Smooth muscle cell of the umbilical artery (primary cell): Measurements from ENCODE around the gene XPC. TPM values are rescaled to one million over a fixed set of nuclear protein-coding genes. Genes with fewer than 3 reads are reported as not detected.

Experiments used
- total RNA-seq: library from RNA; depleted of rRNA; stranded (reverse); fragments of >200 nt; gene quantifications from 2 replicates; pipeline ENCODE4 v1.2.3, GENCODE V29; 2014

The XPC gene
- 46.9 and 62.6 TPM in 2 replicates for total RNA-seq

DNA sequence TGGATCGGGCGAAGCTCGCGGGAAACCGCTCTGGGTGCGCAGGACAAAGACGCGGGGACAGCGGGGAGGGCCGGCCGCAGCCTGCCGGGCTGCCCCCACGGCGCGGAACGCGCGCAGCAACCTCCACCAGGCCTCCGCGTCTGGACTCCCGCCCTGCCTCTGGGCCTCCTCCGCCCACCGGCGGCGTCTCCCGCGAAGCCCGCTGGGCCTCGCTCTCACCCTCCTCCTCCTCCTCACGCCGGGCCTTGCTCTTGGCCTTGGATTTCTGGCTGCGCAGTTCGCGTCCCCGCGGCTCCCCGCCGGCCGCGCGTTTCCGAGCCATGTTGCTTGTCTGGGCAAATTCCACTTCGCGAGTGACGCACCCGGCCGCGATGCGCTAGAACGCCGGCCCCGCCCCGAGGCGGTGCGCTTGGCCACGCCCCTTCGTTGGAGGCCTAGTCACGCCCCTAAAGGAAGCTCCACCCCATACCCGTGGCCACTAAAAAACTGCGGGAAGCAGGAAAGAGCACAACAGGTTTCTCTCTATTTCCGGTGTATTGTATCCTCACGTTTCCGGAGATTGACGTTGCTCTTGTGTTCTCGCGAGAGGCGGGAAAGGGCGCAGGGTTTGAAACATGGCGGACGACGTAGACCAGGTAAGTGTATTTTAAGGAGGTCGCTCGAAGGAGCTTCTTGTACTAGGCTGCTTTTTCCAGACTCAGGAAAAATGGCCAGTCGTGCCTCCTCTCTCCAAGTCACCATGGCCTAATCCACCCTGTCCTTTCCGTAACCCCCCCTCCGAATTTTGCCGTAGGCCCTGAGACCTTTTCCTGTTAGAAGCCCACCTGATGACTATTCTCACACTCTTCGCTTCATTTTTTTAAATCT, at the start of gene XPC, which contains the start of gene LSM3:
XPC (minus strand) TSS at position 355 of the 867 bp plus-strand sequence; CDS start at position 322, 33 bp downstream.
LSM3 (plus strand) TSS at position 571 of the 867 bp plus-strand sequence; CDS start at position 615, 44 bp downstream.

DNA sequence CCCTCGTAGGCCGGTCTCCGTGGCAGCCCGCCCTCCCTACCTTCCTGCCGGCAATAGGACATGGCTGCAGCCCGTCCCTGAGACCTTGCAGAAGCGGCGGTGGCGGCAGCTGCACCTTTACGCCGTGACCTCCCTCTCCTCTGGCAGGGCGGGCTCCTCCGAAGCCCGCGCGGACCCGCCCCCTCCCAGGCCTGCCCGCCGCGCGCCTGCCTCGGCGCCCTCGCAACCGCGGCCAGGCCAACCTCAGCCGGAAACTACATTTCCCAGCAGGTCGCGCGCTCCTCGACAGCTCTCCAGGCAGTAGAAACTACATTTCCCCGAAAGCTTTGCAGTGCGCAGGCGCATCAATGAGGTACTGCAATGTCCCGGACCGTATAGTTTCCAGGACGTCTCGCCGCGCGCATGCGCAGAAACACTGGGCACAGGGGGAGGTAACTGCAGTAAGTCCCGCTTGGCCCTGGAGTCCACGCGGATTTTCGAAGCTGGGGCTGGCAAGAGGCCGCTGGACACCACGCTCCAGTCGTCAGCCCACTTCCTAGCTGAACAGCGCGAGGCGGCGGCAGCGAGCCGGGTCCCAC, 53.7 kb downstream of the XPC start, which contains the start of the genes CHCHD4 and TMEM43:
CHCHD4 (minus strand) TSS at position 256 of the 578 bp plus-strand sequence; CDS start at position 62, 194 bp downstream.
TMEM43 (plus strand) TSS at position 438 of the 578 bp plus-strand sequence. CDS start 142 bp downstream, outside the sequence.

Other genes starting within 250 kb of the XPC start
- gene CHCHD4, start 53.7 kb downstream of the XPC start, total RNA-seq: 11.0 and 12.9 TPM in 2 replicates
- 87.6 and 114 TPM in 2 replicates for gene TMEM43, start 53.5 kb downstream of the XPC start, total RNA-seq
- gene LSM3, start 216 bp upstream of the XPC start, total RNA-seq: 5.4 and 7.7 TPM in 2 replicates
- gene SLC6A6, start 224.0 kb upstream of the XPC start, total RNA-seq: 12.8 and 16.0 TPM in 2 replicates